LHCN-M2 (cell line): ENCODE measurements around the gene FDCSP. TPM values are rescaled to one million over a fixed set of nuclear protein-coding genes. Genes with fewer than 3 reads are reported as not detected.
"Not testable (repeated sequence)": the region's sequence is repeated elsewhere in the genome, so short reads cannot be mapped to it uniquely, and the experiment has no call there.

Experiments
- DNase-seq: peaks from one replicate; pipeline ENCODE4 v3.0.0-alpha.2; 2012; ENCODE audit warnings: low read depth
- polyA plus RNA-seq: library from polyadenylated mRNA; unstranded; fragments of >200 nt; gene quantifications from one replicate; pipeline ENCODE4 v1.2.1, GENCODE V29; 2012; ENCODE audit warnings: missing spikeins
- total RNA-seq: library from RNA; depleted of rRNA; stranded (reverse); fragments of >200 nt; gene quantifications from 2 replicates; pipeline ENCODE4 v1.2.3, GENCODE V29; 2014; rRNA removed

Gene FDCSP
- not detected in 2 replicates for total RNA-seq
- not detected for polyA plus RNA-seq

DNA sequence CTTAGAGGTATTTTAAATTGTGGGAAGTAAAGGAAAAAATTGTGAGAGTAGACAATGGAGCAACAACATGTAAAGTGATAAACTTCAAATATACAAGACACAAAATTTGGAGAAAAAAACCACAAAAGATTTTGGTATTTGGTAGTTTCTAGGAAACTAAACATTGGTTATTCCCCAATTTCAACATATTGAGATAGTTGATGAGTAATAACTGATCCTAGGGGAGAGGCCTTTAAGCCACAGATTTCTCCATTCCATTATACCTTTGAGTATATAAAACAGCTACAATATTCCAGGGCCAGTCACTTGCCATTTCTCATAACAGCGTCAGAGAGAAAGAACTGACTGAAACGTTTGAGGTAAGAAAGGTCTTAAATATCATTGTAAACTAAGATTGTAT is at the start of gene FDCSP:
FDCSP (plus strand) TSS at position 301 of the 400 bp plus-strand sequence. CDS start 5,071 bp downstream, outside the sequence.
- no peak for DNase-seq

DNA sequence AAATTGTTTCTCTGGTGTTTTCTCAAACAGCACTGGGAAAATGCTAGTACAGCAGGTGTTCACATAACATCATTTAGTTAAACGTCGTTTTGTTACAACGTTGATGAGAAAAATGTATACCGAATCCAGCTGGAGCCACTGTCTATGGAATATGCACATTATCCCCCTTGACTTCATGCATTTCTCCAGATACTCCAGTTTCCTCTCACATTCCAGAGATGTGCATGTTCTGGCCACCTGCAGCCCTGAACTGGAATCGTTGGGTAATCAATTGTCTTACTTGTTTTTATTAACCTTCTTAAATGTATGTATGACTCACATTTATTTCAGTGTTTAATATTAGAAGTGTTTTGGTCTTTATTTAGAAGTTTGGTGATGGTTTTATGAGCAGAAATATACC is 48.8 kb upstream of the FDCSP start:
- DNase-seq = no peak

DNA sequence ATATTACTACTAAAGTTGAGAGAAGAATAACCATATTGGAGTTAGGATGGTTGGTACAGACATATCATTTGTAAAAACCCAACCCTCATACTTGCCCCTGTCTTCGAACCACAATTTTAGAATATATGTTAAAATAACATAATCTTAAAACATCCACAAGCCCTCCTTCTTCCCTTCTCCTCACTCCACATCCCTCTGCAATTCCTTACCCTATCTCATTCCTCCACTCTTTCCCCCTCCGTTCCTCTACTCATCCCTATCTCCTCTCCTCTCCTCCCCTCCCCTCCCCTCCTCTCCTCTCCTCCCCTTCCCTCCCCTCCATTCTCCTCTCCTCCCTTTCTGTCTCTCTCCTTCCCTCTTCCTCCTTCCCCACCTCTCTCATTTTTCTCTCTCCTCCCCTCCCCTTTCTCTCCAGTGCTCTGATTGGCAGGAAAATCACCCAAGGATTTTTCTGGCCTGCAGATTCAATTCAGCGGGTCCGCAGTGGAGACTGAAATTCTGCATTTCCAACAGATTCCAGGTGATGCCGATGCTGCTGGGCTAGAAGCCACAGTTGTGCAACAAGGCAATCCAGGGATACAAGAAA is 47.8 kb upstream of the FDCSP start:
- no peak for DNase-seq

DNA sequence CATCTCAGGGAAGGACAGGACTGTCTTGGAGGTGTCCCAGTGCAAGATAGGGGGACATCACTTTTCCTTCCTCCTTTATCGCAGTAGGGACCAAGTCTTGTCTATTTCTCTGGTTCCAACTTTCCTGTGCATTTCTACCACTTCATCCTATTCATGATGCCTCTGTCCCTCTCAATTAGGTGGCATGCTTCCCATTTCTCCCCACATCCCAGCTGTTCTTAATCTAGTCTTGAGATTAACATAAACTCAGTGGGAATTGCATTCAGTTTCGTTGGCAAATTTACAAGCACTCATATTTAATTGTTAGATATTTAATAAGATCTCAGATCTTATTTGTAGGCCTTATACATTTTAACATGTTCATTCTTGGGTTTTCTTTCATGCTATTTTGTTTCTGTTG is 46.1 kb upstream of the FDCSP start:
- DNase-seq = no peak

DNA sequence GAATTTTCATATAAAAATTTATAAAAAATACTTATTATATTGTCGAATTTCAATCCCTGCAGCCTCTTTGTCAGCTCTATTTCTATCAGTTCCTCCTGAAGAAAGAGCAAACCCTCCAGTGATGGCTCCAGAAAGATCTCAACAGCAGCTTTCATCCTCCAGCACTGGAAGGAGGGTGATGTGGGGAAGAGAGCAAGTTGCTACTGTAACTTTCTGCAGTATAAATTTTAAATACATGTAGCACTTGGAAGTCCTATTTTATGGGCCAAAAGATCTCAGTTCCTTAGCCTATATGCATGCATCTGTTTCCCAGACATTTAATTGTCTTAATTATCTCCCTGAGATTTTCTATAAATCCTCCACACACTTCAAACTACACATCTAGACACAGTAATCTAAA is 44.1 kb upstream of the FDCSP start:
- no peak for DNase-seq

DNA sequence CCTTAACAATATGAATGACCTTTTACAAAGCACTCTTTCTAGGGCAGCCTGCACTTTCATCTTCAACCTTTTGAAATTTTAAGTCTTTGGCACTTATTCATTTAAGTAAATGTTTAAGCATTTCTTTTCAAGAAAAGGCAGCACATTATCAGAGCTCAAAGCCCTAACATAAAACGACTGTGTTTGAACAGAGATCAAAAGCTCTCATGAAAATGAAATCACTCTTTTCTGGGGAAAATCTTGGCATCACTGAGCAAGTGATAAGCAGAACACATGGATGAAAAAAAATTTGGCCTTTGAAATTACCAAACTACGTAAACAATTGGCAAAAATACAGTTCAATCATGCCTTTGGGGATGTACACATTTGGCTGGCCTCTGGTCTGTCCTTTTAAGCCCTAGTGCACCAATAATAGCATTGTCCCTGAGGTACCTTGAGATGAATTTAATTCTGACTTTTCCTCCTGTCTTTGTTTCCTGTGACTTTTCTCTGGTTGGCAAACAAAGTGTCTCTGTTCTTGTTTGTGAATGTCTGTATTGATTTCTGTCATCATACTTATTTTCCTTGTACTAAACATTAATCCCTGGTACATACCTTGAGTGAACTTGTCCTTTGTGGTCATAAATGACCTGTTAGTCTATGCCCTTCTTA is 43.3 kb upstream of the FDCSP start:
- DNase-seq = no peak

DNA sequence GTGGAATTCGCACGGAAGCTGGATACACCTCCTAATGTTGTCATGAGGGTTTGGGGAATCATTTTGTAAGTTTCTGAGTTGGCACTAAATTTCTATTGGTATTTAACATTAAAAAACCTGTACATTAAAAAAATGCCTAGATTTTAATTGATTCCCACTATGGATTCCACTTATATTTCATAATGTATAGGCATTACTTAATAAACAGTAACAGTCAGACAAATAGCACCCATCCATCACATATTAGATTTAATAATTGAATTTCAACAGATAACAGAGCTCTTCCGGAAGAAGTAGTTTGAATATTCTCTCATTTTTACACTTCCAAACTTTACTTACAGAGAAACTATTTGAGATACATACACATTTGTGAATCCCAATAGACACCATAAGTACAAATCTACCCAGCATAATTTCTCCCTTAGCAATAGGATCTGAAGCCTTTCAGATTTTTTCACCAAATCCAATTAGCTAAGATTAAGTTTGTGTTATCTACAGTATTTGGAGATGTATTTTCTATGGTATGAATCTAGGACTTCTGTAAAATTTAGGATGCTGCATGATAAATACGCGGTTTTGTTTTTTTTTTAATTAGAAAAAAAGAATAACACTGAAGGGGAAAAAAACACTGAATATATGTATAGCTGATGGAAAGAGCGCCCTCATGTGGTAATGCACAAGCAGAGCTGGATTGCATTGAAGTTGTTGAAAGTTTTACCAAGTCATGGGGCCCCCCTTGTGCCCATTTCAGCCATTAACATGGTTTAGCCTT is 42.6 kb upstream of the FDCSP start:
- DNase-seq = peak; percentile 3

DNA sequence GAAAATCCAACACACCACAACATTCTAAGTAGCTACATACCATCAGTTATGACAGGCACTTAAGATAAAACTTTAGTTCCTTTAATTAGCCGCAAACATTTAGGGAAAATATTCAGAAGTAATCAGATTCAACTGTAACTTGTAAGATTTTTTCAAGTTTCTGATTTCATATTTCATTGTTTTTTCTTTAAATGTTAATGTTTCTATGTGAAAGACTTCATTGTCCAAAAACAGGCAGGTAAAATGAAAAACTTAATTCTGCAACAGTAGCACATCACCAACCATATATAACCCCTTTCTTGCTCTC is 42.0 kb upstream of the FDCSP start:
- DNase-seq = no peak

DNA sequence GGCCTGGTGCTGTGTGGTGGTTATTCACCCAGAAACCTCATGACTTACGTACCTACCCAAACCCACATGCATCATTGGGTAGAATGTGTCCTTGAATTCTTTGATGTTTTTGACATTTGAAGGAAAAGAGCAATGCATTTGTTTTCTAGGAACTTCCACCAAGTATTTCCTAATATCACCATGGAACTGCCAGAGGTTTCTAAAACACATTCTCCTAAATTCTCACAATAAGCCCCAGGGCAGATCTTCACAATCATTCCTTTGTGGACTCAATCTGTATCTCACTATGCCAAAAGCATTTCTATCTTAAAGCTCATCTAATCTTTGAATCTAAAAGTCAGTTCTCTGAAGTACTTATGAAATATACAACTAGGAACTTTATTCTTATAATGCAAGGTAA is 38.7 kb upstream of the FDCSP start:
- DNase-seq = no peak

DNA sequence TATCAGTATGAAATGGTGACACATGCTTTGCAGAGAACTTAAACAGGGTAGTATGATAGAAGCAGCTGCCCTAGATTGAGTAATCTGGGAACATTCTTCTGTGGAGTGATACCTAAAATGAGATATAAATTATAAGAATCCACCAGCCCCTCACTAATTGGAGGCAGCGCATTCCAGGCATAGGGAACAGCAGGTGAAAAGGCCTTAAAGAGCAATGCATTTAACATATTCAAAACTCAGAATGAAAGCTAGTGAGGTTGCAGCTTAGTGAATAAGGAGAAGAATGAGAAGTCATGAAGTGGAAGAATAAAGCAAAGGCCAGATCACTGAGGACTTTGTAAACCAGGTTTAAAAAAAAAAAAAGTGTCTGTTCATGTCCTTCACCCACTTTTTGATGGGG is 35.3 kb upstream of the FDCSP start:
- DNase-seq = no peak

DNA sequence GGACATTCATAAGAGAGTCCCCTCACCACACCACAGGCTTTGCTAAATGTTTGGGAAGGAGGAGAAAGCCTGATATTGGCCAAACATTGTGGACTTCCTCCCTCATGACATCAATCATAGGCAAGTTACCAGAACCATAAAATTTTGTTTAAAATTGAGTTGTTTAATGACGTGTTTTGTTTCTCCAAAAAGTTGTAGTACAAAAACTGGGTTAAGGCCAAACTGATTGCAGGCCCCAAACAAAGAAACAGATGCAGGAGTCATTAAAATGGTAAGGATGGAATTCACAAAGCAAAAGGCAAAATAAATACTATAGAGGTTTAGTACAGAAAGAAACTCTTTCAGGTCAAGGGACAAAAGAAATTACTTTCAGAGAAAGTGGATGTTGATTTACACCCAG is 34.3 kb upstream of the FDCSP start:
- no peak for DNase-seq

DNA sequence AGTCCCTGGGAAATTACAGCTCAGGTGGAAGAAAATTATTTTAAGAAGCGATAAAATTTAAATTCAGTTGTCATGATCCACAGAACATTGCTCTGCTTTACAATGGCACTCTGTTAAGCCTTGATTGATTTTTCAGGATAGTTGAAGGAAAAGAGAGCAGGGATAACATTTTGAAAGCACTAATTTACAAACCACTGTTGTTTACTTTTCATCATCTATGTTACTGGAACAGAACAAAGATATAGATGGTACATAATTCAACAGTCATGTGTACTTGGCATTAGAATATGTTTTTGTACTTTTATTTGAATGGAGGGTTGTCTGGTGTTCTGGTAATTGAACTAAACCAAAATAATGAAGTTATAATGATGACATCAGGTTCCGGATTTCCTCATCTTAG is 33.0 kb upstream of the FDCSP start:
- no peak for DNase-seq

DNA sequence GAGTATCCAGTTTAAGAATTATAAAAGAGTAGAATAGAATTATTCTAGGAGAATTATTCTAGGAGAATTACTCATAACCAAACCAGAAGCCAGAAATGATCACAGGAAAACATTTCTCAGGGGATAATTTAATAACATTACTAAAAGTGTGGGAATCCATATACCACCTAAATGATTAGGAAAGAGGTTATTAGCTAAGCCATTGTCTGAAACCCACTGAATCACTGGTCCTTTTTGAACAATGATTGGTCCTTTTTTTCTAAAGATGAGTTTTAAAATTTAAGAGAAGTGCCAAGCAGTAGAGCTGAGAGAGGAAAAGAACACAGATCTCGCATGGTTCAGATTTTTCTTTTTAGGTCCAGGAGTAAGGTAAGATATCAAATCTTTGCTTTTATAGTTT is 30.5 kb upstream of the FDCSP start, which contains the start of gene ODAM:
ODAM (plus strand) TSS at position 301 of the 400 bp plus-strand sequence. CDS start 819 bp downstream, outside the sequence.
- no peak for DNase-seq

DNA sequence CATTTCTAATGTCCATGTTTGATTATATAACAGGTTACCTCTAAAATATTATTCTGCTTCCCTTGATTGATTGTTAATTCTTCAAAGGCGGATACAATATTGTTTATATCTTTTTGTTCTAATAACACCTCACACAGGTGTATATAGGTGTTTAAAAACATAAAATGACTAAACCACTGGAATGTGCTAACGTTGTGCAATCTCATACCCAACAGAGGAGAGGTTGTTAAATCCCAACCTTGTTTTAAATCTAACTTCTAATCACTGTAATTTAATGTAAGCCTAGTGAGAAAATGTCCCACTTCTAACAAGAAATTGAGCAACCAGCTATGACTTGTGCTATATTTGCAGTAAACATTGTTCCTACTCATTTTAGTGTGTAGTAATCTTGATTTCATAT is 29.1 kb upstream of the FDCSP start:
- no peak for DNase-seq

DNA sequence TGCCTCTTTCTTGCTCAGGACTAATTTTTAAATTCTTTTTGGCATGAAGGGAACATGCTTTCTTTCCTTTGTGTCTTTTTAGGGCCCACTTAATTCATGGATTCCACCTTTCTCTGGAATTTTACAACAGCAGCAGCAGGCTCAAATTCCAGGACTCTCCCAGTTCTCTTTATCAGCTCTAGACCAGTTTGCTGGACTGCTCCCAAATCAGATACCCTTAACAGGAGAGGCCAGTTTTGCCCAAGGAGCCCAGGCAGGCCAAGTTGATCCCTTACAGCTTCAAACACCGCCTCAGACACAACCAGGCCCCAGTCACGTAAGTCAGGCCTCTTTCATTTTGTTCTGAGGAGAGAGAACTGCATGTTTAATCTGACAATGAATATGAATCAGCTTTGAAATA is 28.1 kb upstream of the FDCSP start:
- no peak for DNase-seq

DNA sequence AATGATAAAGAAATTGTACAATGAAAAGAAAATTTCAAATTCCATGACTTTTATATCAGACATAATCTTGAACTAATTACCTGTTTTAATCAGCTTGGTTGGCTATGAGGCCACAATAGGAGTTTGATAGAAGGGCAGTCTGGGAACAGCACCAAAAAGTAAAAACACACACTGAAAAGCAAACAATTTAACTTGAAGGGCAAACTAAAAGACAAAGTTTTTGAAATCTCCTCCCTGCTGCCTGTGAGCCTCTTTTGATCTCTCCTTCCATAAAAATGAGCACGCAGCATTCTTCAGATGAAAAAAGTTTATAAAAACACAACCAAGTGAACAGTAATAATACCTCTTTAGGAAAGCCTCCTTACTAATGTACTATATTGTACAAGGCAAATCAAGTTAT is 22.3 kb upstream of the FDCSP start:
- DNase-seq = no peak

DNA sequence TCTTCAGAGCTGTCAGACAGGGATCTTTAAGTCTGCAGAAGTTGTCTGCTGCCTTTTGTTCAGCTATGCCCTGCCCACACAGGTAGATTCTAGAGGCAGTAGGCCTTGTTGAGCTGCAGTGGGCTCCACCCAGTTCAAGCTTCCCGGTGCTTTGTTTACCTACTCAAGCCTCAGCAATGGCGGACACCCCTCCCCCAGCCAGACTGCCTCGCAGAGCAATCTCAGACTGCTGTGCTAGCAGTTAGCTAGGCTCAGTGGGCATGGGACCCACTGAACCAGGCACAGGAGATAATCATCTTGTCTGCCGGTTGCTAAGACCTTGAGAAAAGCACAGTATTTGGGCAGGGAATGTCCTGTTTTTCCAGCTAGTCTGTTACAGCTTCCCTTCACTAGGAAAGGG is 13.2 kb upstream of the FDCSP start:
- DNase-seq = not testable (repeated sequence)

DNA sequence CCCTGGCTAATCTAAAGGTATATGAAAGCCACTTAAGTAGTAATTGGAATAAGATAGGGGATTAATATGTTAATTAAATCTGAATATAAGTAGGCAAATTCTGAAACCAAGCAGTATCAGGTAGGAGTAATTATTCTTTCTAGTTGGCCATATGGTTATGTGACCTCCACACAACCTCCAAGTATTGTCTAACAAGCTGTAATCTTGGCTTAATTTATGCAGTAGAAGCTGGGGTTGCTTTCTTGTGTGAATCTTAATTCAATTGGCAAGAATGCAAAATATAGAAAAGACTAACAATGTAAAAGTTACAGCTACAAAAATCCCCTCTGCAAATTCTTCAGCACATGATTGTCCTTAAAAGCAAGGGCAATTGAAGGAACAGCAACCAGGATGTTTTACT is 9.8 kb upstream of the FDCSP start:
- not testable (repeated sequence) for DNase-seq

DNA sequence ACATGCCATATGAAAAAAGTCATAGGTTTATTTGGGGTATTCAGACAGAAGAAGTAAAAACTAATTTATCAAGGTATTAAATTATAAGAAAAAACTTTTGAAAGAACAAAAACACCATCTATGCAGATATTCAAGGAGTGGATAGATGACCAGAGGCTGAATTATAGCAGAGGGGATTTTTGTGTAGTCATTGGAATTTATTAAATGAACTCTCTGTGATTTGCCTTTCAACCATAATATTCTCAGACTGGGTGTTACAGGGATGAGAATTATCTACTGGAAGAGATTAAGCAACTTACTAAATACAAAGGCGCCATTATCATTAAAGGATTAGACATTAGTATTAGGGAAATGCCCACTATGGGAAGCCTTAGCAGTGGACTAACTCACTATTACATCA is 9.4 kb upstream of the FDCSP start:
- DNase-seq = not testable (repeated sequence)

DNA sequence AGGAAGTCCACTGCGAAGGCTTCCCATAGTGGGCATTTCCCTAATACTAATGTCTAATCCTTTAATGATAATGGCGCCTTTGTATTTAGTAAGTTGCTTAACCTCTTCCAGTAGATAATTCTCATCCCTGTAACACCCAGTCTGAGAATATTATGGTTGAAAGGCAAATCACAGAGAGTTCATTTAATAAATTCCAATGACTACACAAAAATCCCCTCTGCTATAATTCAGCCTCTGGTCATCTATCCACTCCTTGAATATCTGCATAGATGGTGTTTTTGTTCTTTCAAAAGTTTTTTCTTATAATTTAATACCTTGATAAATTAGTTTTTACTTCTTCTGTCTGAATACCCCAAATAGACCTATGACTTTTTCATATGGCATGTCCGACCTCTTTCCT is 4.5 kb upstream of the FDCSP start:
- not testable (repeated sequence) for DNase-seq

DNA sequence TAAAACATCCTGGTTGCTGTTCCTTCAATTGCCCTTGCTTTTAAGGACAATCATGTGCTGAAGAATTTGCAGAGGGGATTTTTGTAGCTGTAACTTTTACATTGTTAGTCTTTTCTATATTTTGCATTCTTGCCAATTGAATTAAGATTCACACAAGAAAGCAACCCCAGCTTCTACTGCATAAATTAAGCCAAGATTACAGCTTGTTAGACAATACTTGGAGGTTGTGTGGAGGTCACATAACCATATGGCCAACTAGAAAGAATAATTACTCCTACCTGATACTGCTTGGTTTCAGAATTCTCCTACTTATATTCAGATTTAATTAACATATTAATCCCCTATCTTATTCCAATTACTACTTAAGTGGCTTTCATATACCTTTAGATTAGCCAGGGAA is 4.1 kb upstream of the FDCSP start:
- DNase-seq = not testable (repeated sequence)

DNA sequence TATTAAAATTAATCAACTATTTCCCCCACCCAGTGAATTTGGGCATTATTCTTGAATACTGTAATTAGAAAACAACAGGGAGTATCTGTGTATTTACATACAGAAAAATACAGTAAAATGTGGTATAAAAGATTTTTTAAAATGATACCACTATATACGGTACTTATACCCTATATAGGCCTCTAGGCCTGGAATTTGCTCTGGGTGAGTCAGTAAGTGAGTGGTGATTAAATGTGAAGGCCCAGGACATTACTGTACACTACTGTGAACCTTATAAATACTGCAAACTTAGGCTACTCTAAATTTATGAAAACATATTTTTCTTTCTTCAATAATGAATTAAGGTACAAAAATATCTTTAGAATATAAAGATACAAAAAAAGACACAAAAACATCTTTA is 10.2 kb downstream of the FDCSP start:
- DNase-seq = no peak
